DND-41 (cell line): ENCODE measurements around the gene CMSS1.

Source experiments
- CTCF ChIP-seq: IDR thresholded peaks from 2 replicates; pipeline ENCODE4 v1.5.1; 2012; ENCODE audit warnings: borderline replicate concordance, low read length, moderate library complexity, mild to moderate bottlenecking; ENCODE audit not compliant: poor library complexity, severe bottlenecking; ENCODE audit errors: extremely low read depth
- EZH2 ChIP-seq: IDR thresholded peaks from 3 replicates; pipeline ENCODE4 v1.6.1; 2012; ENCODE audit warnings: borderline replicate concordance, low read depth, mild to moderate bottlenecking, moderate library complexity, low read length, inconsistent platforms; ENCODE audit not compliant: severe bottlenecking

- no peak for TF ChIP-seq CTCF
- no peak for TF ChIP-seq EZH2
Measured at GRCh38 chr3:99867594-99868310, 50.1 kb downstream of the CMSS1 start.
